ENCODE data around the gene NADK2.

Gene NADK2

GRCh38 chr5:36238502-36239295, 3.0 kb downstream of the NADK2 start:
- H4K20me1 ChIP-seq (ENCODE audit: insufficient read depth, low read length): no peaks in the 10 kb centered on the region

GRCh38 chr5:36237751-36238150, 4.0 kb downstream of the NADK2 start:
- no peak for TF ChIP-seq EZH2phosphoT487 (IDR thresholded peaks at IDR 0.05; ENCODE audit: low read length)
- no peak for TF ChIP-seq EZH2 (optimal IDR thresholded peaks at IDR 0.05; ENCODE audit: low read depth, low read length)
- no peak for TF ChIP-seq CTCF (IDR thresholded peaks at IDR 0.05; ENCODE audit: low read length)
- no peaks in the 10 kb centered on the region for H3K9me3 ChIP-seq (replicated peaks; ENCODE audit: insufficient read depth, low read length)
- no peak overlapping the region for H3K4me2 ChIP-seq (ENCODE audit: low read depth, low read length)
- no peaks in the 10 kb centered on the region for H3K9me2 ChIP-seq (replicated peaks; ENCODE audit: insufficient read depth, low read length)
- no peaks in the 10 kb centered on the region for H4K20me1 ChIP-seq (ENCODE audit: insufficient read depth, low read length)
- H3K36me3 ChIP-seq (replicated peaks; ENCODE audit: insufficient read depth, low read length): no peaks in the 10 kb centered on the region
- no peak overlapping the region for H3K27ac ChIP-seq (ENCODE audit: low read length)
- no peak overlapping the region for H2AFZ ChIP-seq (ENCODE audit: low read length)
- no peak for DNase-seq
- peaks cover 33% of the 10 kb centered on the region for H3K4me1 ChIP-seq (ENCODE audit: low read length)
- H3K27me3 ChIP-seq (replicated peaks; ENCODE audit: insufficient read depth, low read length): no peaks in the 10 kb centered on the region
- H3K79me2 ChIP-seq (ENCODE audit: low read length): peaks cover 58% of the 10 kb centered on the region
- no peak overlapping the region for H3K9ac ChIP-seq (ENCODE audit: low read length)
- H3F3A ChIP-seq (ENCODE audit: insufficient read depth, low read length): peaks cover 23% of the 10 kb centered on the region
- no peak overlapping the region for H3K4me3 ChIP-seq (ENCODE audit: low read length)

More at GRCh38 chr5:36238502-36239295, 3.0 kb downstream of the NADK2 start:
- H3K27me3 ChIP-seq (replicated peaks; ENCODE audit: insufficient read depth, low read length): no peaks in the 10 kb centered on the region
- H3K27ac ChIP-seq (ENCODE audit: low read length): peak overlapping the region; percentile 87; the same call in 1 of the 2 replicates
- H3K4me1 ChIP-seq (ENCODE audit: low read length): peaks cover 33% of the 10 kb centered on the region
- no peaks in the 10 kb centered on the region for H3K9me2 ChIP-seq (replicated peaks; ENCODE audit: insufficient read depth, low read length)
- H2AFZ ChIP-seq (ENCODE audit: low read length): no peak overlapping the region
- 0 out of 2 replicates have a peak overlapping the region, but pooled peaks have one; percentile 2 for H3K9ac ChIP-seq (ENCODE audit: low read length)
- TF ChIP-seq EZH2 (optimal IDR thresholded peaks at IDR 0.05; ENCODE audit: low read depth, low read length) (no peak), EZH2phosphoT487 (IDR thresholded peaks at IDR 0.05; ENCODE audit: low read length) (no peak)
- peak overlapping the region; percentile 84 for H3K4me2 ChIP-seq (ENCODE audit: low read depth, low read length)
- DNase-seq: no peak
- H3F3A ChIP-seq (ENCODE audit: insufficient read depth, low read length): peaks cover 23% of the 10 kb centered on the region
- no peak overlapping the region; the same call in 1 of the 2 replicates for H3K4me3 ChIP-seq (ENCODE audit: low read length)
- H3K79me2 ChIP-seq (ENCODE audit: low read length): peaks cover 54% of the 10 kb centered on the region
- no peaks in the 10 kb centered on the region for H3K36me3 ChIP-seq (replicated peaks; ENCODE audit: insufficient read depth, low read length)
- H3K9me3 ChIP-seq (replicated peaks; ENCODE audit: insufficient read depth, low read length): no peaks in the 10 kb centered on the region

DNA sequence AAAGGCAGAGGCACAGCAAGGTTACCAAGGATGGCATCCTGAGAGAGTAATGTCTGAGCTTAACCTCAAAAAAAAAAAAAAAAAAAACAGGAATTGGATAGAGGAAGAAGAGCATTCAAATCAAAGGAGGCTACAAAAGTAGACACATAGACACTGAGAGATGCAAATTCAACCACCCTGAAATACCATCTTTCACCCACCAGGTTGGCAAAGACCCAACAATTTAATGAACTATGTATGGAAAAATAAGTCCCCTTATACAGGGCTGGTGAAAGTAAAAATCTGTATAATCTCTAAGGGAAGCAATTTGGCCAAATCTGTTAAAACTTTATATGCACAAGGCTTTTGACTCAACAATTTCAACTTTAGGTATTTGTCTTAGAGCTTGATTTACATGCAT, 4.9 kb downstream of the NADK2 start:
- Histone ChIP-seq H3K27me3 (replicated peaks; ENCODE audit: insufficient read depth, low read length) (no peaks in the 10 kb centered on the region), H4K20me1 (ENCODE audit: insufficient read depth, low read length) (no peaks in the 10 kb centered on the region), H3K4me1 (ENCODE audit: low read length) (peaks cover 28% of the 10 kb centered on the region), H3K4me3 (ENCODE audit: low read length) (no peak overlapping the region), H3K9me2 (replicated peaks; ENCODE audit: insufficient read depth, low read length) (no peaks in the 10 kb centered on the region), H3K9me3 (replicated peaks; ENCODE audit: insufficient read depth, low read length) (no peaks in the 10 kb centered on the region), H3K4me2 (ENCODE audit: low read depth, low read length) (no peak overlapping the region), H2AFZ (ENCODE audit: low read length) (no peak overlapping the region), H3K27ac (ENCODE audit: low read length) (no peak overlapping the region), H3K9ac (ENCODE audit: low read length) (no peak overlapping the region), H3K79me2 (ENCODE audit: low read length) (peaks cover 58% of the 10 kb centered on the region), H3K36me3 (replicated peaks; ENCODE audit: insufficient read depth, low read length) (no peaks in the 10 kb centered on the region), H3F3A (ENCODE audit: insufficient read depth, low read length) (peaks cover 23% of the 10 kb centered on the region)
- TF ChIP-seq EZH2 (optimal IDR thresholded peaks at IDR 0.05; ENCODE audit: low read depth, low read length) (no peak), EZH2phosphoT487 (IDR thresholded peaks at IDR 0.05; ENCODE audit: low read length) (no peak), CTCF (IDR thresholded peaks at IDR 0.05; ENCODE audit: low read length) (no peak)
- no peak for DNase-seq

DNA sequence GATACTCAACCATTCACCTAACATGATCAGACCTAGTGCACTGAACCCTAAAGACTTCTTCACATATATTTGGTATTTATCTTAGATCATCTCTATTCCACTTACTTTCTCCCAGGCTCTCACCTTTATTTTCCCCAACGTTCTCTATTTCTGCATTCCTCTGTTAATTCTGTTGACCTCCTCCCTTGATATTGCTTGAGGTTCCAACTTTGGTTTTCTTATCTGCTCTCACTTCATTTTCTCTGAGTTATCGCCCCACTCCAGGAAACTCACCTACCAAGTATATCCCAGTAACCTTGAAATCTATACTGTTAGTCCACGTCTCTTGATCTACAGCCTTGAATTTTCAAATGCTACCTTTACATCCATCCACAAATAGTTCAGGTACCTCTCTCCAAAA, 9.2 kb downstream of the NADK2 start:
- no peaks in the 10 kb centered on the region for H3K36me3 ChIP-seq (replicated peaks; ENCODE audit: insufficient read depth, low read length)
- H3K4me1 ChIP-seq (ENCODE audit: low read length): no peaks in the 10 kb centered on the region
- H3K9ac ChIP-seq (ENCODE audit: low read length): no peak overlapping the region
- no peaks in the 10 kb centered on the region for H3K9me3 ChIP-seq (replicated peaks; ENCODE audit: insufficient read depth, low read length)
- no peak overlapping the region for H3K27ac ChIP-seq (ENCODE audit: low read length)
- H3K27me3 ChIP-seq (replicated peaks; ENCODE audit: insufficient read depth, low read length): no peaks in the 10 kb centered on the region
- no peaks in the 10 kb centered on the region for H3F3A ChIP-seq (ENCODE audit: insufficient read depth, low read length)
- H2AFZ ChIP-seq (ENCODE audit: low read length): no peak overlapping the region
- H4K20me1 ChIP-seq (ENCODE audit: insufficient read depth, low read length): no peaks in the 10 kb centered on the region
- peaks cover 24% of the 10 kb centered on the region for H3K79me2 ChIP-seq (ENCODE audit: low read length)
- TF ChIP-seq EZH2phosphoT487 (IDR thresholded peaks at IDR 0.05; ENCODE audit: low read length): no peak
- no peak for TF ChIP-seq CTCF (IDR thresholded peaks at IDR 0.05; ENCODE audit: low read length)
- TF ChIP-seq EZH2 (optimal IDR thresholded peaks at IDR 0.05; ENCODE audit: low read depth, low read length): no peak
- no peak for DNase-seq
- no peak overlapping the region for H3K4me3 ChIP-seq (ENCODE audit: low read length)
- no peaks in the 10 kb centered on the region for H3K9me2 ChIP-seq (replicated peaks; ENCODE audit: insufficient read depth, low read length)
- no peak overlapping the region for H3K4me2 ChIP-seq (ENCODE audit: low read depth, low read length)

Measured in MM.1S (cell line).